ENCODE data around the gene DSG2. TPM values are rescaled to one million over a fixed set of nuclear protein-coding genes. Genes with fewer than 3 reads are reported as not detected.

Gene DSG2
- total and polyA plus RNA-seq, 10 donors: 0.06 to 0.79 (median 0.20) TPM; not detected in 1

DNA sequence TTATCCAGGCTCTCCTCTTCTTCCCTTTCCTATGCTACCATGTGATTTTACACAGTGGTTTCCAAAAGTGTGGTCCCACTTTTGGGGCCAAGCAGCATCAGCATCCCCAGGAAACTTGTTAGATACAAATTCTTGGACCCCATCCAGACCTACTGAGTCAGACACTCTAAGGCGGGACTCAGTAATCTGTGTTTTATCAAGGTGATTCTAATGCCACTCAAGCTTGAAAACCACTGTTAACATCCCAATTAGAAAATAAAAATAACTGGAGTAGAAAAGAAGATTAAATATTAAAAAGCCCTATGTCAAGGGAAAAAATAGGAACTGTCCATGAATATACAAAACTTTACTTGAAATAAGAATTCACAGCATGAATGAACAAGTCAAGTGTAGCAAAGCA is 10.8 kb downstream of the DSG2 start:
- intact Hi-C loops (cut with DNase I; ENCODE audit: low total_unique reads): no loop called here
- 77 to 90% (median 82%) methylated on average over 1 of the region's 1 CpG for WGBS, 5 donors

DNA sequence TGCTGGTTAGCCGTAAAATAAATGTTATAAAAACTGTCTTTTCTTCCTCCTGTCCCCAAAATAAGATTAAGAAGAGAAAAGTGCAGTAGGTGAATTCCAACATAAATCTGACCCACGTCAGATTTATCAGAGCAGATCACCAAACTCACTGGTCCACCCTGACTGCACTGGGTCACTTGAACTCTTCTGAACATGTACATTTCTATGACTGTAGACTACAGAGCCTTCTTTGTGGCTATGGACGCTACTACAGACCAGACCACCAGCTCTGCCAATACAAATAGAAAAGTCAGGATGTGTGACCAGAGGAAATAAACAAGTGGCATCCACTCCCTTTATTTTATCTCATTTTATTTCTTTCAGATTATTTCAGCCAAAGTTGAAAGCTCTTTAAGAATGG is 11.6 kb downstream of the DSG2 start:
- WGBS, 5 donors: 77 to 89% (median 79%) methylated on average over 3 of the region's 3 CpGs
- TF ChIP-seq POLR2AphosphoS5 (IDR thresholded peaks at IDR 0.05) (no peak), POLR2A (IDR thresholded peaks at IDR 0.05) (no peak)
- TF ChIP-seq, protein P1, sequence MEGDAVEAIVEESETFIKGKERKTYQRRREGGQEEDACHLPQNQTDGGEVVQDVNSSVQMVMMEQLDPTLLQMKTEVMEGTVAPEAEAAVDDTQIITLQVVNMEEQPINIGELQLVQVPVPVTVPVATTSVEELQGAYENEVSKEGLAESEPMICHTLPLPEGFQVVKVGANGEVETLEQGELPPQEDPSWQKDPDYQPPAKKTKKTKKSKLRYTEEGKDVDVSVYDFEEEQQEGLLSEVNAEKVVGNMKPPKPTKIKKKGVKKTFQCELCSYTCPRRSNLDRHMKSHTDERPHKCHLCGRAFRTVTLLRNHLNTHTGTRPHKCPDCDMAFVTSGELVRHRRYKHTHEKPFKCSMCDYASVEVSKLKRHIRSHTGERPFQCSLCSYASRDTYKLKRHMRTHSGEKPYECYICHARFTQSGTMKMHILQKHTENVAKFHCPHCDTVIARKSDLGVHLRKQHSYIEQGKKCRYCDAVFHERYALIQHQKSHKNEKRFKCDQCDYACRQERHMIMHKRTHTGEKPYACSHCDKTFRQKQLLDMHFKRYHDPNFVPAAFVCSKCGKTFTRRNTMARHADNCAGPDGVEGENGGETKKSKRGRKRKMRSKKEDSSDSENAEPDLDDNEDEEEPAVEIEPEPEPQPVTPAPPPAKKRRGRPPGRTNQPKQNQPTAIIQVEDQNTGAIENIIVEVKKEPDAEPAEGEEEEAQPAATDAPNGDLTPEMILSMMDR (IDR thresholded peaks at IDR 0.05 in 8 of 11, conservative IDR thresholded peaks at IDR 0.05 in 3 of 11): no peak
- H3K27ac ChIP-seq: no peak overlapping the region

More for the DNA sequence above, 10.8 kb downstream of the DSG2 start:
- Histone ChIP-seq H3K4me1 (no peaks in the 10 kb centered on the region), H3K4me3 (no peak overlapping the region), H3K27me3 (replicated peaks in 1 of 7) (peaks cover 0 to 20% (median 0%) of the 10 kb centered on the region in 7 donors), H3K36me3 (no peaks in the 10 kb centered on the region), H3K9me3 (no peaks in the 10 kb centered on the region), H3K27ac (no peak overlapping the region)
- DNase-seq: no peak
- TF ChIP-seq POLR2AphosphoS5 (IDR thresholded peaks at IDR 0.05): no peak

DNA sequence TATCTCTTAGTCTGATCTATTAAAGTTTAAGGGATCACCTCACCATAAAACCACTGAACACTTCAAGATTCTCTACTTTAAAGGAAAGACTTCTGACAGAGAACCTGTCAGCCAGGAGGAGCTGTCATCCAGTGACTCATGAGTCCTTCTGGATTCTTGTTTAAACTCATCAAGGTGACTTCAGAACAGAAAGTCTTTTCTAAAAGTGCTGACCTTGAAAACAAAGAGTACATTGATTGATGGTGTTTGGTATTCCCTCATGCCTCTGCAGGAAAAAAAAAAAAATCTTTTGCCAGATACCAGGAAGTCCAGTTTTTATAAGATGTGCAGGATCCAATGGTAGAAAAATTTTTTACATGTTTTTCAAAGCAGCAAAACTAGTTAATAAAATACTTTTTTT is 12.3 kb downstream of the DSG2 start:
- Histone ChIP-seq H3K4me3 (no peak overlapping the region), H3K4me1 (no peaks in the 10 kb centered on the region), H3K27me3 (replicated peaks in 1 of 7) (peaks cover 0 to 16% (median 0%) of the 10 kb centered on the region in 7 donors), H3K9me3 (no peaks in the 10 kb centered on the region), H3K27ac (no peak overlapping the region), H3K36me3 (no peaks in the 10 kb centered on the region)
- TF ChIP-seq, protein P1 (IDR thresholded peaks at IDR 0.05 in 8 of 11, conservative IDR thresholded peaks at IDR 0.05 in 3 of 11): no peak
- TF ChIP-seq POLR2A (IDR thresholded peaks at IDR 0.05) (no peak), POLR2AphosphoS5 (IDR thresholded peaks at IDR 0.05) (no peak)
- DNase-seq: no peak
- intact Hi-C loops (cut with DNase I; ENCODE audit: low total_unique reads): no loop called here

More for the DNA sequence above, 11.6 kb downstream of the DSG2 start:
- Histone ChIP-seq H3K4me3 (no peak overlapping the region), H3K9me3 (no peaks in the 10 kb centered on the region), H3K36me3 (no peaks in the 10 kb centered on the region), H3K4me1 (no peaks in the 10 kb centered on the region), H3K27me3 (replicated peaks in 1 of 7) (peaks cover 0 to 20% (median 0%) of the 10 kb centered on the region in 7 donors)
- DNase-seq: no peak
- intact Hi-C loops (cut with DNase I; ENCODE audit: low total_unique reads): no loop called here

GRCh38 chr18:31511098-31511497 is 13.1 kb downstream of the DSG2 start:
- Histone ChIP-seq H3K36me3 (no peaks in the 10 kb centered on the region), H3K9me3 (no peaks in the 10 kb centered on the region), H3K27ac (no peak overlapping the region), H3K4me1 (no peaks in the 10 kb centered on the region), H3K27me3 (replicated peaks in 1 of 7) (peaks cover 0 to 9% (median 0%) of the 10 kb centered on the region in 7 donors), H3K4me3 (no peak overlapping the region)
- intact Hi-C loops (cut with DNase I; ENCODE audit: low total_unique reads): no loop called here
- WGBS, 5 donors: 55 to 77% (median 62%) methylated on average over 6 of the region's 6 CpGs
- TF ChIP-seq POLR2AphosphoS5 (IDR thresholded peaks at IDR 0.05) (no peak), POLR2A (IDR thresholded peaks at IDR 0.05) (no peak)
- TF ChIP-seq, protein P1 (IDR thresholded peaks at IDR 0.05 in 8 of 11, conservative IDR thresholded peaks at IDR 0.05 in 3 of 11): no peak
- DNase-seq: no peak
